IPS-NIHi11 (cell line): ENCODE data around the gene WDR59.
"Not testable (repeated sequence)": the region's sequence is repeated elsewhere in the genome, so short reads cannot be mapped to it uniquely, and the experiment has no call there.

Experiments used
- DNase-seq: peaks from one replicate; pipeline ENCODE4 v3.0.0; 2012; ENCODE audit warnings: mixed read lengths, low spot score

WDR59 gene

GRCh38 chr16:74982256-74982655 is 2.7 kb downstream of the WDR59 start:
- no peak for DNase-seq

- DNase-seq, result no peak
Observed at GRCh38 chr16:74975591-74975990, 9.3 kb downstream of the WDR59 start.

- no peak for DNase-seq
Observed at GRCh38 chr16:74973304-74973703, 11.6 kb downstream of the WDR59 start.

DNA sequence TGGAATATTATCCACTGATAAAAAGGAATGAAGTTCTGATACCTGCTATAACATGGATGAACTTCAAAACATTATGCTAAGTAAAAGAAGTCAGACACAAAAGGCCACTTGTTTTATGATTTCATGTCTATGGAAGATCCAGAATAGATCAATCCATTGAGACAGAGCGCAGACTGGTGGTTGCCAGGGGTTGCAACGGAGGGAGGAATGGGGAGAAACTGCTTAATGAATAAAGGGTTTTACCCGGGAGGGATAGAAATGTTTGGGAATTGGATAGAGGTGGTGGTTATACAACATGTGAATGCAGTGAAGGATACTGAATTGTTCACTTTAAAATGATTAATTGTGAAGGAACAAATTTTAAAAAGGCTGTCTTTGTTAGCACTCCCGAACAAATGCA is 30.2 kb downstream of the WDR59 start:
- DNase-seq, result no peak

DNA sequence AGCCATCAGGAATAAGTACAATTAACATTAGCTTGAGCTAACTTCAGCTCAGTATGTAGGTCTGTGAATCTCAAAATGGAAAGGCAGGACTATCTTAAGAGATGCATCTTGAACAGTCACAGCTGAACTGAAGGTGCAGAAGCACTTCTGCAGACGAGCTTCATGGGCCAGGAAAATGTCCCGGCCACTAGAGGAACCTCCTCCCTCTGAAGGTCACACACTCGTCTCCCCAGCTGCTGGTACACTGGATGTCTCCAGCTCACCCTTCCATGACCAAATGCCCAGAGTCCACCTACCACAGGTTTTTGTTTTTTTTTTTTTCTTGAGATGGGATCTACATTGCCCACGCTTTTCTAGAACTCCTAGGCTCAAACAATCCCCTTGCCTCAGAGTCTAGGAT is 33.2 kb downstream of the WDR59 start:
- DNase-seq, result no peak

GRCh38 chr16:74951206-74951605 is 33.7 kb downstream of the WDR59 start:
- DNase-seq, result no peak

DNA sequence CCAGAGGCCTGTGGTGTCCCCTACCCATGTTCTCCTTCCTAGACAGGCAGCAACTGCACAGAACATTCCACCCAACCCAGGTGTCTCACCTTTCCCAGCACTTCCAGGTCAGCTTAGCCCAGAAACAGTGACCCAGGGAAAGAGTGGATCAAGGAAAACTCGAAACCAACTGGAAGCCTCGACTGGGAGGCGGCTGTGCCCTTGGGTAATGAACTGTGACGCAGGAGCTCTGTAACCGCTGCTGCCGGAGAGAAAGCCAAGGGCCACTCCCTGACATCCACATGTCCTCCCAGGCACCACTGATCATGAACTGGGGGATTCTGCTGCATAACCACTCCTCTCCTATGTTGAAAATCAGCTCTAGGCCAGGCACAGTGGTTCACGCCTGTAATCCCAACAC is 34.4 kb downstream of the WDR59 start:
- no peak for DNase-seq

DNA sequence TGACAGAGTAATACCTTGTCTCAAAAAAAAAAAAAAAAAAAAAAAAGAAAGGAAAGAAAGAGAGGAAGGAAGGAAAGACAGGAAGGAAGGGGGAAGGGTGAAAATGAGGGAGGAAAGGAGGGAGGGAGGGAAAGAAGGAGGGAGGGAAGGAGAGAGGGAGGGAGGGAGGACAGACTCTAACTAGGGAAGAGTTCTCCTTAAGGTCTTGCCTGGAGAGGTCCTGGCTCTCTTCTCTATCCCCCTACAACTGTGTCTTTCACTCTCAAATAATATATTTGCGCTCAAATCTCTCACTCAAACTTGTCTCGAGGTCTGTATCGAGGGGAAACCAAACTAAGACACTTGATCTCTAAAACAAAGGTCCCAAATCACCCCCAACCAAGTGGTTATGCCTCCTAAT is 35.6 kb downstream of the WDR59 start:
- DNase-seq, result no peak

DNA sequence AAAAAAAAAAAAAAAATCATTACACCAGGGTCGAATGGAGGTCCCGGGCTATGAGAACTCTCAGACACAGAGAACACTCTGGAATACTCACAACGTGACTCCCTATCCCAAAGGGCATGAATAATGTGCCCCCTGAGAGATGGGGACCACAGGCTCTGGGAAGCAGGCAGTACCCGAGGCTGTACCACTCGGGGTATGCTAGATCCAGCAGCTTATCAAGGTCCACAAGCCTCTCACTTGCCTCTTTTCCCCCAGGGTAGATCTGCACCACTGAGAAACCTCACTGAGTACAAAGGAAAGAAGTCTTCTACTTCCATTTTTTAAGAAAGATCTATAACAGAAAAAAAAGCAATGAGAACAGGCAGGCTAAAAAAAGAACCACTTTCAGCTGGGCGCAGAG is 40.5 kb downstream of the WDR59 start:
- no peak for DNase-seq

- DNase-seq, result no peak
Observed at GRCh38 chr16:74942977-74943918, 41.7 kb downstream of the WDR59 start.

DNA sequence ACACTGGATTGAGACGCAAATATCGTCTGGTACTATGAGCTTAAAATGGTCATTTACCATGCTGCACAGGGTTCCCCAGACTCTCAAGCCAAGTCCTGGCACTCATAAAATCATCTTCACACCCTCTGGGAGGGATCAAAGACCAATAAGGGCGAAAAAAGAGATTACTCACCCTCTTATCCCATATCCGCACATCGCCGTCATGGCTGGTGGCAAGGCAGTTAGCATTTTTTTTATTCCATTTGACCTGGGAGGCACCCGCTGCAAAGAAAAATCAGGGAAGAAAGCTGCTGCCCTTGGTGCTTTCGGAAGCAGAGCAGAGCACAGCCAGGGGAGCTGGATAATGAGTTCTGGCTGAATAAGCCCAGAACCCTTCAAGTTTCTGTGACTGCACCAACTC is 42.4 kb downstream of the WDR59 start:
- no peak for DNase-seq

GRCh38 chr16:74939688-74940087 is 45.2 kb downstream of the WDR59 start:
- no peak for DNase-seq

DNA sequence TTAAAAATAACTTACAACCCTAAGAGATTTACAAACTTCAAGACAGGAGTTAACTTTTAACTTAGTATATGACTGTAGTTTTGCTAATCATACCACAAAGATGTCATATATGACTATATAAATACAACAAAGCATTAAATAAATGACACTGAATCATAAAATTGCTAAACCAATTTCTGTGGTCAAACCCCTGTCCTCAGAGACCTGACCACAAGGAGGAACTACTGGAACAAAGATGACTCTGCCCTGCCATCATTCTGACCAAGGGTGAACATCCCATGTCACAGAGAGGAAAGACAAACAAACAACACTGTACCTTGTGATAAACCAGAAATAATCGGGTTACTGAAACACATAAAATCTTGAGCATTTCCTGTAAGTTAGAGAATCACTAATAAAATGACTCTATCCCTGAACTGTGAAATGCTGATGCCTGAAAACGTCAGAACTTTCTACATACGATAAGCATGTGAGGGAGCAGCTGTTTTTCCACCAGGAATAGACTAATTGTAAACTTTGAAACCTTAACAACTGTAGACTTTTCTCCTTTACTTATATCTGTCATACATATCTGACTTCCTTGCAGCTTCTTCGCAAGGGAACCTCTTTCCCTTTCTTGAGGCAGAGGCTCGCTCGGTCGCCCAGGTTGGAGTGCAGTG is 47.9 kb downstream of the WDR59 start:
- no peak for DNase-seq

DNA sequence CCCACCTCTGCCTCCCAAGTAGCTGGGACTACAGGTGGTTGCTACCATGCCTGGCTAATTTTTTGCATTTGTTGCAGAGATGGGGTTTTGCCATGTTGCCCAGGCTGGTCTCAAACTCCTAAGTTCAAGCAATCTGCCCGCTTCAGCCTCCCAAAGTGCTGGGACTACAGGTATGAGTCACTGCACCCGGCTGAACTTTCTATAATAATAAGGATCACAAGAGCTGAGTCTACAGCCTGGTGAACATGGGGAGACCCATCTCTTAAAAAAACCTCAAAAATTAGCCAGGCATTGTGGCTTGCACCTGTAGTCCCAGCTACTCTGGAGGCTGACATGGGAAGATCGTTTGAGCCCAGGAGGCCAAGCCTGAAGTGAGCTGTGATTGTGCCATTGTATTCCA is 53.5 kb downstream of the WDR59 start:
- no peak for DNase-seq

DNA sequence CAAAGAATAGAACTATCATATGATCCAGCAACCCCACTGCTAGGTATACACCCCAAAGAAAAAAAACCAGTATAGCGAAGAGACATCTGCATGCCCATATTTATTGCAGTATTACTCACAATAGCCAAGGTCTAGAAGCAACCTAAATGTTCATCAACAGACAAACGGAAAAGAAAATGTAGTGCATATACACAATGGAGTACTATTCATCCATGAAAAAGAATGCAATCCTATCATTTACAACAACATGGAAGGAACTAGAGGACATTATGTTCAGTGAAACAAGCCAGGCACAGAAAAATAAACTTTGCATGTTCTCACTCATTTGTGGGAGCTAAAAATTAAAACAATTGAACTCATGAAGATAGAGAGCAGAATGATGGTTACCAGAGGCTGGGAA is 55.3 kb downstream of the WDR59 start:
- no peak for DNase-seq

DNA sequence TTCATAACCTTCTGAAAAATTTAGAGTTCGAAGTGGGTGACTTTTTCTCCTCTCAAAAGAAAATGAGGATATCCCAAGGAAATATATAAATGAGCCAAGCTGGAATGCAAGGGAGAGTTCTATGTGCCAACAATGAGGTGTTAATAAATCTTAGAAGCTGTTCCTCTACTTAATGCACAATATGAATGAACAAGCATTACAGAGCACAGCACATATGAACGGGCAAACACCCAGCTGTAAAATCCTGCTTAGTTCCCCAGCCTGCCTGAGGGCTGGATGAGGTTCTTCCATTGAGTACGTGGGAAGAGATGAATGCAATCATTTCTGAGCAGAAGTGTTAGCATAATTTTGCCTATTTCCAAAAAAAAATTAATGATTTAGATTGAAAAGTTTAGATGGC is 58.1 kb downstream of the WDR59 start:
- no peak for DNase-seq

GRCh38 chr16:74923766-74924460 is 61.0 kb downstream of the WDR59 start:
- DNase-seq, result no peak

GRCh38 chr16:74922150-74923138 is 62.5 kb downstream of the WDR59 start:
- DNase-seq, result no peak

GRCh38 chr16:74921051-74921450 is 63.9 kb downstream of the WDR59 start:
- DNase-seq, result no peak

DNA sequence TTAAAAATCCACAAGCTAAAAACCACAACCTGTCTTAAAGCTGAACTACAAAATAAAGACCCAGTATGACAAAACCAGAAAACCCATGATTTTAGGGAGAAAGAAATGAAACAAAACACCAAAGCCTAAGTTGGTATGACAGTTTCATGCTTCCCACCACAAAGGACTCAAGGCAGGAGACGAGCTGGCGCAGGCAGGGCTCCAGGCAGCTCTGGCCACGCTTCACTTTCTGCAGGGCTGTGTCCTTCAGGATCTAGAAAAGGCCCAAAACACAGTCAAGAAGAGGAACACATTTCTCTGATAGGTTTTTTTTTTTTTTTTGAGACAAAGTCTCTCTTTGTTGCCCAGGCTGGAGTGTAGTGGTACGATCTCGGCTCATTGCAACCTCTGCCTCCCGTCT is 75.3 kb downstream of the WDR59 start:
- no peak for DNase-seq

- DNase-seq, result not testable (repeated sequence)
Observed at GRCh38 chr16:74908759-74909158, 76.2 kb downstream of the WDR59 start.
